NCI-H748 (cell line): ENCODE data around the gene FGFRL1.
A peak's percentile ranks its signal among the peaks of the same experiment; 100 is the strongest.

Experiments
- DNase-seq: peaks from one replicate; lab custom pipeline; 2025; ENCODE audit not compliant: unreplicated experiment; lab: John Stamatoyannopoulos, UW

FGFRL1 gene

GRCh38 chr4:1036976-1037810 is 25.8 kb downstream of the FGFRL1 start:
- DNase-seq = no peak

GRCh38 chr4:1038948-1039492 is 27.6 kb downstream of the FGFRL1 start:
- DNase-seq = no peak

- no peak for DNase-seq
These were observed 28.3 kb downstream of the FGFRL1 start for GRCh38 chr4:1039493-1040343.

- DNase-seq = no peak
These were observed 29.1 kb downstream of the FGFRL1 start for GRCh38 chr4:1040344-1041146.

GRCh38 chr4:1041147-1041935 is 29.9 kb downstream of the FGFRL1 start:
- no peak for DNase-seq

- no peak for DNase-seq
These were observed 30.5 kb downstream of the FGFRL1 start for GRCh38 chr4:1041936-1042330.

GRCh38 chr4:1042352-1043055 is 31.1 kb downstream of the FGFRL1 start:
- DNase-seq = no peak

GRCh38 chr4:1043162-1043561 is 31.7 kb downstream of the FGFRL1 start:
- no peak for DNase-seq

GRCh38 chr4:1043651-1044468 is 32.4 kb downstream of the FGFRL1 start:
- no peak for DNase-seq

GRCh38 chr4:1044469-1045192 is 33.2 kb downstream of the FGFRL1 start:
- no peak for DNase-seq

GRCh38 chr4:1045193-1045594 is 33.8 kb downstream of the FGFRL1 start:
- no peak for DNase-seq

GRCh38 chr4:1045595-1046201 is 34.3 kb downstream of the FGFRL1 start:
- DNase-seq = no peak

GRCh38 chr4:1046581-1047011 is 35.2 kb downstream of the FGFRL1 start:
- DNase-seq = peak; percentile 27

- DNase-seq = no peak
These were observed 35.9 kb downstream of the FGFRL1 start for GRCh38 chr4:1047106-1047975.

- DNase-seq = no peak
These were observed 36.7 kb downstream of the FGFRL1 start for GRCh38 chr4:1047976-1048772.
